Stimulated activated CD8-positive, alpha-beta memory T cell treated with anti-CD3 and anti-CD28 coated beads, Interleukin-12 subunit alpha, Interleukin-12 subunit beta, amount 100 ng/mL, for 4 hours (primary cell): ENCODE results near the gene PPM1J.
"Not testable (repeated sequence)": the region's sequence is repeated elsewhere in the genome, so short reads cannot be mapped to it uniquely, and the experiment has no call there.

Source experiments
- DNase-seq: peaks from one replicate; pipeline ENCODE4 v3.0.0-alpha.2; 2020; ENCODE audit warnings: low read depth

Gene PPM1J

DNA sequence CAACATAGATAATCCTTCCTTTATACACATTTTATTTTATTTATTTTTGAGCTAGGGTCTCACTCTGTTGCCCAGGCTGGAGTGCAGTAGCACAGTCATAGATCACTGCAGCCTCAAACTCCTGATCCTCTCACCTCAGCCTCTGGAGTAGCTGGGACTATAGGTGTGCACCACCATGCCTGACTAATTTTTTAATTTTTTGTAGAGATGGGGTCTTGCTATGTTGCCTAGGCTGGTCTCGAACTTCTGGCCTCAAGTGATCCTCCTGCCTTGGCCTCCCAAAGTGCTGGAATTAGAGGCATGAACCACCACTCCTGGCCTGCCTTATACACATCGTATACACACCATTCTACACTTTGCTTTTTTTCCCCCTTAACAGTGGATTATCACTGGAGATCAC lies 6.2 kb upstream of the PPM1J start:
- not testable (repeated sequence) for DNase-seq

DNA sequence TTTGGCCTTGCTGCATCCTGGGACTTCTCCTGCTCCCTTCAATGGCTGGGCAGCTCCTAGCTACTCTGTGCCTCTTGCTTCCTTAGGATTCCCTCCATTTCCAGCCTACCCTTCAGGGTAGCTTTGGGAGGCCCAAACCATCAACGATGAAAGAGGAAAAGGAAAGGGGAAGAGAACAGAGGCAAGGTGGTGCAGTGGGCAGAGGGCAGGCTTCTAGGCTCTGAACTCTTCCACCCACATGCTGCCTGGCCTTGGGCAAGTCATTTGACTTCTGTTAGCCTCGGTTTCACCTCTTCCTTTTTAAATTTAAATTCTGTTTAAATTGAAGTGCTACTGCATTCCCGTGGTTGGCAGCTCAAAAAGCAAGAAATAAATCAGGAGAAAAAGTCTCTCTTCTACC lies 5.7 kb upstream of the PPM1J start:
- no peak for DNase-seq

GRCh38 chr1:112719706-112720105 lies 4.6 kb upstream of the PPM1J start:
- no peak for DNase-seq

DNA sequence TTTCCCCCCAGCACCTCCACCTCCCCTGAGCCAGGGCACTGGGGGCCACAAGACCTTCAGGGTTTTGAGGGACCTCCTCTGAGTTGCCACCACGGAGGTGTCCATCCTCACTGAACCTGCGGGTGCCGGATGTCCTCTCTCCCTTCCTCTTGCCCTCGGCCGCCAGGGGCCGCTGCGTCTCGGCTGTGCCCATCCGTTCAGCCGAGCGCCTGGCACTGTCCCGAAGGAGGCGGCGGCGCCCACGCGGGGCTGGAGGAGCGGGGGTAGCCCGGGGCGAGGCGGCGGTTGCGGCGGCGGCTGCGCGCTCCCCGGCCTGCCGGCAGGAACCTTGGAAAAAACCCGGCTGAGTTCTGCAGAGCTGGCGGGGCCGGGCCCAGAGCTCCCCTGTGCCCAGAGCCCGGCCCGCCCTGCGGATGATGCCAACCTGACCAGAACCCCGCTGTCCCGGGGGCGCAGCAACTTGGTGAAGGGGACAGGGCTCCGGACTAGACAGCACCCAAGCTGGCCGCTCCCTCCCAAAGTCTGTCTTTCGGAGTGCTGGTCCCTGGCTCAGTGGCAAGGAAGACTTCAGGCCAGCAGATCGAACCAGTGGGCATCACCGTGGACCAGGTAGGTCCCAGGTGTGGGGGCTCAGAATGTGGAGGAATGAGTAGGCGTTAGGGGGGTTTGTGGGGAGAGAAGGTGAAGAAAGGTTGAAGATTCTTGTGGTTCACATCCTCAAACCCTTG lies 3.7 kb upstream of the PPM1J start:
- peak; percentile 55 for DNase-seq

DNA sequence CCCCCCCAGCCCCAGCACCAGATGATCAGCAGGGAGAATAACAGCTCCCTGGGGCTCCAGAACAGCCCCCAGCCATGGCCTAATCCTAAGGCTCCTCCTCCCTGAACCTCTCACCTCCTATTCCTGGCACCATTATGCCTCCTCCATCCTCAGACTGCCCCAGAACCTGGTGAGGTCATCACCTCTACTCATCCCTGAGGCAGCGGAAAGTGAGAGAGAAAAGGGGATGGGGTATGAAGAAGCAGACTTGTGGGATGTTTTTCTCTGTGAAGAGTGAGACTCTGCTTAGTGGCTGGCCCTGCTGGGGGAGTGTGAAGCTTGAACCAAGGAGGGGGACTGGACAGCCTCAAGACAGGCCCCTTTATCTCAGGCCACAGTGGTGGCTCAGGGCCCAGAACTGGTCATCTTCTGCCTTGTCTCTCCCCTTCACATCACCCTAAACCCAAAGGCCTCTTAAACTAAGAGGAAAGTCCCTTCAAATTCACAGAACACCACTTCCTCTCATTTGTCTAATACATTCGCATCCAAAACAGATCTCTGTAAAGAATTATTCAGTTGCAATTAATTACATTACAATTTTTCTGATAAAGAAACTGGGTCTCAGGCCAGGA lies 2.2 kb upstream of the PPM1J start:
- DNase-seq: no peak

DNA sequence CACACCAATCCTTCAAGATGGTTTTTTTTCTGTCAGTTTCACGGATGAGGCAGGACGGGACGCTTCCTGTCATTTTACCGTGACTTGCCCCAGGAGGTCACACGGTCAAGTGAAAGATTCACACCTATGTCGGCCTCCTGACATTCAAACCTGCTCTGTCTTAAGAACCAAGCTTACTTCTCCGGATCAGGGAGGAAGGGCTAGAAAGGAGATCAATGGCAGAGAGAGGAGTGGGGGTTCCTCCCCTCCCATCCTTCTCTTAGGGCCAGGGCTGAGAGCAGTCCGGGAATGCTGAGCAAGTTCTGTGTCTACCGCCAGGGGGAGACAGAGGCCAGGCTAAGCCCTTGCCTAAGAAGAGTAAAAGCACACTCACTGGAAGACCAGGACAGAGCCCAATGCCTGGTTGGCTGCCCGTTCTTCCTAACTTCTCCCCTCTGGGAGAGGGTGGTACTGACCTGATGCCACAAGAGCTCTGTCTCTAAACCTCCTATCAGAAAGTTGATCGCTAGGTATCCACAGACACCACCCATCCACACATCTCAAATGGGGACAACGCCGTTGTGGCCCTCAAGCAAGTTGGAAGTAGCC lies 1.1 kb upstream of the PPM1J start:
- peak; percentile 63 for DNase-seq

GRCh38 chr1:112714313-112715263 lies 544 bp downstream of the PPM1J start:
- DNase-seq: no peak

DNA sequence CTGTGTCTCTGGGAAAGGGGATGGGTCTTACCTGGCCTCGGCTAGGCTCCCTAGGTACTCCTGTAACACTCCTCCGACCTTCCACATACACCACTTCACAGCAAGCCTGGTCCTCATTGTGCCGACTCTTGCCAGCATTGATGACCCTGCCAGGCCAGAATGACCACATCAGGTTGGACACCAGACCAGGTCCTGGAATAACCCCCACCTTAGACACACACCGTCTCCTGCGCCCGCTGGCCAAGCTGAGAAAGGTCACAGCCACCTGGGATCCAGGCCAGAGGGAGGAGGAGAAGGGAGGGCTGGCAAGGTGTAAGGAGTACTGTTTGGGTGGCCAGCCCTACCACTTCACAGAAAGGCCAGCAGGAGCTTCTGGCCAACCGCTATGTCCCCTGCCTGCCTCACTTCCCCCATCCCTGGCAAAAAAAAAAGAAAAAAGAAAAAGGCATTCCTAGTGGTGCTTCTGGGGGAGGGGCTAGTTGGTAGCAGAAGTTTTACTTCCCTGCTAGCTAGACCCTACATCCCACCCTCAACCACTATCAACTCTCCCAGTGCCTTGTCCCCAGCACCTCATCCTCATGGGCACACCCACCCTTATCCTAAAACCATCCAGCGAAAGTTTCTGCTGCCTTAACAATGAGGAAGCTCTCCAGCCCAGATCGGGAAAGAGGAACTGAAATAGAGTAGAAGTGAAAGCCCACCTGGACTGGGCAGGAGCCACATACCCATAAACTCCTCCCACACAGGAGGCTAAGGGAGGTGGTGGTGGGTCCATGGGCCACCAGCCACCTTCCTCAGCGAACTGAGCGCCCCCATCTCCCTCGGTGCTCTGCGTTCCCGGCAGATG lies 1.4 kb downstream of the PPM1J start:
- DNase-seq: no peak

DNA sequence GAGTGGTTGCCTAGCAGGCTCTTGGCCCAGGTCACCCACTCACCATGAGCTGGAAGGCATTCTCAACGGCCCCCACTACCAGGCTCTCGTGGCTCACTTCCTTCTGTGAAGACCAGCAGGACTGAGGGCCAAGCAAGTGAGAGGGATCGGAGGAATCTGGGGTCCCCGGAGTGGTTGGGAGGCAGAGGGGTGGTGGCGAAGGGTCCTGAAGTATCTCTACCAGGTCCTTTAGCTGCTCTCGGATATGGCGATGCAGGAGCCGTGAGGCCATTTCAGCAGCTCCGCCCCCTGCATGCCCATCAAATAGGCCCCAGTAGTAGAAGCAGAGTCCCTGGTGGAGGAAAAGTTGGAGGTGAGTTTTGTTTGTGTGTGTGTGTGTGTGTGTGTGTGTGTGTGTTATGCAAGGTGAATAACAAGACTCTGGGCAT lies 2.4 kb downstream of the PPM1J start:
- DNase-seq: no peak

- DNase-seq: no peak
Measured at GRCh38 chr1:112712191-112712590, 2.9 kb downstream of the PPM1J start.

- DNase-seq: no peak
Measured at GRCh38 chr1:112711670-112712069, 3.5 kb downstream of the PPM1J start.

- no peak for DNase-seq
Measured at GRCh38 chr1:112711041-112711440, 4.1 kb downstream of the PPM1J start.

DNA sequence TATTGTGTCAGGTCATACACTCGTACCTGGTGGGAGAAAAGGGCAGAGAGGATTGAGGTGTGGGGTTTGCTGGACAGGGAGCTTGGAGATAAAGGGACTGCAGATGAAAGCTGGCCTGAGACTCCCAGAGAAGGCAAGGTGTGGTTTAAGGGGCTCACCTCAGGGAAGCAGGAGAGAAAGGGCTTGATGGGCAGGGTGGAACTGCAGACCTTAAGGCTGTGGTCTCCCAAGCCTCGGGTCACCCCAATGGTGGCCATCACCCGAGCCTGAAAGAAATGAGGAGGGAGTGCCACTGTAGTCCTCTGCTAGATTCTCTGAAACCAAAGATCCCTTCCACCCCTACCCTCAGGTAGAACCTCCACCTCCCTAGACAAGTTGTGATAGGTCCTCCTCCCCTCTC lies 4.5 kb downstream of the PPM1J start:
- DNase-seq: no peak

DNA sequence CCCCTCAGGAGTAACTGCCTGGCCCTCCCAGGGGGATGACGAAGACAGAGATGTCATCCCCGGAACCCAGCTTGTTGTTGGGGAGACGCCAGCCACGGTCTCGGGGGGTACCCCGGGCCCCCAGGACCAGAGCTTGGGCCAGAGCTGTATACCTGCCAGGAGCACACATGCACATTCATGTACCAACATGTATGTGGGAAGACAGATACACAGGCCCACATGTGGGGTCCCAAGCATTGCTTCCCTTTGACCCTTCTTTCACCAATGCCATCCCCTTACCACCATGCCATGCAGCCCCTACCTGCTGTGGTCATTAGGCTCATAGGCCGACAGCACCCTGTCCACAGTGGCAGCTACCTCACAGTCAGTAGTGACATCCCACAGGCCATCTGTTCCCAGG lies 5.0 kb downstream of the PPM1J start:
- no peak for DNase-seq

- DNase-seq: no peak
Measured at GRCh38 chr1:112708489-112708888, 6.6 kb downstream of the PPM1J start.

DNA sequence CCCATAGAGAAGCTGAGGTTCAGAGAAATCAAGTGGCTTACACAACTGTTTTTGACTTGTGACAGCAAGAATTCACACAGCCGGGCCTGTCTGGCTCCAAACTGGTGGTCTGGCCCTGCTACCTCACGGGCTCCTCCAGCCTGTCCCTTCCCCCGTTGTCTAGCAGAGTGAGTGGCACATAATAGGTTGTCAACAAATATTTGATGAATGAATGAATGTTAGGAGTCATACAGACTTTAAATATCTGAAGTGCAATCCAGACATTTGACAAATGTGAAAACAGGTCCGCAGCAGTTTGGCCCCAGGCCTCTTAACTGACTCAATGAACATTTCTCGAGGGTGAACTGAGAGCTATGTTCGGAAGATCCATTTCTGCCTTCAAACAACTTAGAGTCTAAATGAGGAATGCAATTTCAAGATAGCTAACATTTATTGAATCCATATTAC lies 7.1 kb downstream of the PPM1J start:
- no peak for DNase-seq

GRCh38 chr1:112707221-112708001 lies 7.7 kb downstream of the PPM1J start:
- DNase-seq: peak; percentile 51

- DNase-seq: peak; percentile 31
Measured at GRCh38 chr1:112706505-112707220, 8.5 kb downstream of the PPM1J start, which contains the start of gene RHOC. Gene RHOC (minus strand): TSS chr1:112707127. CDS start chr1:112703799, 3,328 bp downstream.

DNA sequence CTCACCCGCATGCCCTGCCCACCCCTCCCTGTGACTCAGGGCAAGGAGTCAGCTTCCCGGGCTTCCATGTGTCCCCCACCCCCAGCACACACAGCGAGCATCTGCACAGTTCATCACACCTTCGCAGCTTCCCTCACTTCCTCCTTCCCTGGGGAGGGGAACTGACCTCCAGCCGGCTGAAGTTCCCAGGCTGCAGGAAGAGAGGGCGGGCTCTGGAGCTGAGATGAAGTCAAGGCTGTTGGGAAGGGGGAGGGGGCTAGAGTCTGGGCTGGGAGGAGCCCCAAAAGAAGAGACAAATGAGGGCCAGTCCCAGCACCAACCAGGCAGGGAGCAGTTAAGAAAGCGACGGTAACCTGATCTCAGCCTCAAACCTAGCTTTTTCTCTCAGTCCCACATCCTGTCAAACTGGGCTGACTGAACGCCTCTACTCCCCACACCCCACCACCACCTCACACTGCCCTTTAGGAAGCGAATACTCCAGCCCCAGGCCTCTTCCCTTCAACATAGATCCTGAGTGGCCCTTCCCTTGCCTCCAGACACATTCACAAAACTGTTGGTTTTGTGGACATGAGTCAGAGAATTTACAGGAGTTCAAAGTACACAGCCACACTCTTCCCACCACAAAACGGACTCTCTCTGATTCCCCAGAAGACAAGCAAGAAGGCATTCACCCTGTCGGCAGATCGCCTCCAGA lies 10.1 kb downstream of the PPM1J start:
- peak; percentile 25 for DNase-seq
